ENCODE data around the gene TOX4. TPM values are rescaled to one million over a fixed set of nuclear protein-coding genes. Genes with fewer than 3 reads are reported as not detected.
A peak's percentile ranks its signal among the peaks of the same experiment; 100 is the strongest.

The TOX4 gene
- total and polyA plus RNA-seq, 2 of the 4 experiments (the other 2 are of a cell fraction): 26.7 to 56.6 TPM

DNA sequence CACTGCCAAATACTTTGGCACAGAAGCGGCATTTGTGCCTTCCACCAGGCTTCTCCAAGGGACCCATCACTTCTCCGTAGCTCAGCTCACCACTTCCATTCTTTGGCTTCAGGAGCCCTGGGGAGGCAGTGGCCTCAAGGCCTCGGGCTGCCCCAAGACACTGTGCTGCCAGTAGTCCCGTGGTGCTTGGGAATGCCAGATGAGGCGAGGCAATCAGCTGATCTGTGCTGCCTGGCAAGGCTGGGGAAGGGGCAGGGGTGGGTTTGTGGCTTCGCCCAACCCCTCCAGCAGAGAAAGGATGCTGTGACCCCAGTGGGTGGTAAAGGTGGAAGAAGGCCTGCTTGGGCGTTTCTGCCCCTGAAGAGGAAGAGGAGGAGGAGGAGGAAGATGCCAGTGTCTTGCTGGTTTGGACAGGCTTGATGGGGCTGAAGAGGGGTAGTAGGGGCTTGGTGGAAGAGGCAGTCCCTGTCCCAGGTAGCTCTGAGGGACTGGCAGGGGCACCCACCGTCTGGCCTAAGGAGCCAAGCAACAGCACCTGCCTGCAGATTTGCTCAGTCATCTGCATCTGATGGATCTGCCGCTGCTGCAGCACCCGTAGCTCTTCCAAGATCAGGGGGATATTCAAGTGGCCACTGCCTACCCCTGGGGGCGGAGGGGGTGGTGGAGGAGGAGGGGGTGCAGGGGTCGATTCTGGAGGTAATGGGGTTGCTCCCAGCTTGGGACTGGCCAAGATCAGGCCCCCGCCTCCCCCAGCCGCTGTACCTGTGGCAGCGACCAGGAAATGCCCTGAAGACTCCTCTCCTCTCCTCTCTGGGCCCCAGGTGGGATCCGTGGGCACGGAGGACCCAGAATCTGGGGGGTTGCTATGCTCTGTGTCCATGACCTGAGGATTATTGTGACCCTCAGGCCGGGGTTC, 47.8 kb downstream of the TOX4 start (continued):
- TF ChIP-seq RAD21 (IDR thresholded peaks at IDR 0.05; ENCODE audit: low read length): no peak
- no peak for TF ChIP-seq NFE2L2 (IDR thresholded peaks at IDR 0.05; ENCODE audit: low read depth, low read length)
- no peak for TF ChIP-seq CHD1 (IDR thresholded peaks at IDR 0.05; ENCODE audit: low read depth, low read length)
- no peak for TF ChIP-seq POLR2A (IDR thresholded peaks at IDR 0.05; ENCODE audit: low read depth, low read length)

DNA sequence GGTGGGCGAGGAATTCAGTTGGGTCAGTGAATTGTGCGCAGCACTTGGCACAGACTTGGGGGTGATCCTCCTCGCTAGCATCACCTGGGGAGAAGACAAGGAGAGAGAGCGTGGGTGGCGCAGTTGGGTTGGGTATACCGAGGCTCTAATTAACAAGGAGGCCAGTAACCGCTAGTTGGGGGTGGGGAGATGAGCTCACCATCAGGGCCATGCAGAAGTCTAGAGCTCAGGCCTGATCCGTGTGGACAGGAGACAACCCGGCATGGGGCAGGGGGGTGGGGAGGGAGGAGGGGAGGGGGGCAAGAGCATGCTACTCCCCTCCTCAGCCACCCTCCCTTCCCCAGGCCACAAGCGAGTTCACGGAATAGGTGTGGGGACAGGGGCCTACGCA, 48.6 kb downstream of the TOX4 start:
- H3K9me3 ChIP-seq (ENCODE audit: control insufficient read depth, insufficient read depth, low read length): no peaks in the 10 kb centered on the region
- peaks cover 4% of the 10 kb centered on the region for H3K9me1 ChIP-seq (ENCODE audit: insufficient read depth, low read length)
- DNase-seq (peak; percentile 20), ATAC-seq (ENCODE audit: low read depth) (peak; percentile 59)
- WGBS, 2 experiments (ENCODE audit: extremely low coverage in 2 of 2, insufficient read length in 1 of 2): 45% methylated on average over 4 of the region's 12 CpGs; no CpG with 5 or more reads in 1 of the 2 experiments
- ChIA-PET POLR2A (ENCODE audit: unreplicated experiment) (no interaction called here), CTCF (interaction anchor here (1.4 kb wide), 2 partner anchors 14 to 32 kb away, joined by 4 to 11 read pairs; partner anchors contain the start of gene METTL3)
- H3K56ac ChIP-seq (ENCODE audit: extremely low read depth, insufficient read depth, low read length): no peak overlapping the region
- H2BK20ac ChIP-seq (ENCODE audit: low read depth, low read length): no peak overlapping the region
- peak overlapping the region; percentile 90 for H3K14ac ChIP-seq (replicated peaks; ENCODE audit: low read depth, low read length)
- peaks cover 6% of the 10 kb centered on the region for H3K27me3 ChIP-seq (ENCODE audit: control insufficient read depth, insufficient read depth, low read length)
- H4K20me1 ChIP-seq (ENCODE audit: insufficient read depth, low read length): no peaks in the 10 kb centered on the region; the same call in 1 of the 2 replicates
- peak overlapping the region; percentile 85; the same call in 1 of the 2 replicates for H3K23ac ChIP-seq (ENCODE audit: low read depth, low read length)
- no peak overlapping the region; the same call in 1 of the 2 replicates for H4K91ac ChIP-seq (ENCODE audit: insufficient read depth, low read depth, low read length)
- peak overlapping the region; percentile 66 for H3K27ac ChIP-seq (ENCODE audit: insufficient read depth, low read length)
- peak overlapping the region; percentile 100 for H3K4me3 ChIP-seq (ENCODE audit: insufficient read depth, low read depth, low read length)
- H2BK15ac ChIP-seq (ENCODE audit: low read depth, low read length): no peak overlapping the region
- peak overlapping the region; percentile 43; the same call in 1 of the 2 replicates for H3K18ac ChIP-seq (ENCODE audit: low read depth, low read length)
- no TSS peak for BruUV-seq (replicated peaks)
- no peak overlapping the region for H2BK5ac ChIP-seq (ENCODE audit: low read depth, low read length, poor library complexity, severe bottlenecking)
- dilution Hi-C loops (cut with HindIII; ENCODE audit: low sequenced_read_pairs, unreplicated experiment) (no loop called here), intact Hi-C loops (cut with micrococcal nuclease) (no loop called here), in situ Hi-C loops (cut with MboI; ENCODE audit: low sequenced_read_pairs) (no loop called here)
- H3K9ac ChIP-seq (ENCODE audit: low read depth, low read length): peak overlapping the region; percentile 90
- H2BK120ac ChIP-seq (ENCODE audit: low read depth, low read length): no peak overlapping the region; the same call in 1 of the 2 replicates
- peaks cover 0 to 19% of the 10 kb centered on the region in 2 experiments; a peak in 2 of 4 replicates for H3K79me1 ChIP-seq (ENCODE audit: low read depth in 1 of 2, low read length in 2 of 2)
- H4K5ac ChIP-seq (ENCODE audit: low read depth, low read length): peak overlapping the region; percentile 92; the same call in 1 of the 2 replicates
- H2AFZ ChIP-seq (replicated peaks; ENCODE audit: low read length, poor library complexity): peak overlapping the region; percentile 96
- H2AK9ac ChIP-seq (replicated peaks; ENCODE audit: low read depth, low read length, poor library complexity): peak overlapping the region; percentile 93
- TF ChIP-seq FOS (IDR thresholded peaks at IDR 0.05; ENCODE audit: low read depth, low read length): no peak
- TF ChIP-seq CEBPB (IDR thresholded peaks at IDR 0.05; ENCODE audit: low read depth, low read length): no peak
- no peak for TF ChIP-seq POLR2A (IDR thresholded peaks at IDR 0.05; ENCODE audit: low read depth, low read length)
- peaks cover 4% of the 10 kb centered on the region for H3K4me1 ChIP-seq (ENCODE audit: control insufficient read depth, insufficient read depth, low read length)
- H2AK5ac ChIP-seq (ENCODE audit: low read depth, low read length): peak overlapping the region; percentile 43
- peak overlapping the region; percentile 95 for H3K4me2 ChIP-seq (ENCODE audit: low read depth, low read length)
- H3K36me3 ChIP-seq (ENCODE audit: control insufficient read depth, insufficient read depth, low read length): peaks cover 15% of the 10 kb centered on the region; the same call in 1 of the 2 replicates
- H3K4ac ChIP-seq (ENCODE audit: low read depth, low read length): peak overlapping the region; percentile 72
- H4K8ac ChIP-seq (ENCODE audit: low read depth in 2 of 2, low read length in 2 of 2): peak overlapping the region; percentile 70 to 80; a peak in 3 of 4 replicates

All from IMR-90 (cell line).